Calu3 (cell line): ENCODE data around the gene ALDH7A1. TPM values are rescaled to one million over a fixed set of nuclear protein-coding genes. Genes with fewer than 3 reads are reported as not detected.
"Not testable (repeated sequence)": the region's sequence is repeated elsewhere in the genome, so short reads cannot be mapped to it uniquely, and the experiment has no call there.

Experiments
- BruUV-seq: library from RNA; stranded (reverse); fragments of 400-500 nt; replicated peaks from 2 replicates; lab custom pipeline; 2021; lab: Mats Ljungman, UMichigan
- CTCF ChIA-PET: fragments of 300-600 bp; sonication (Branson Sonifier 250); formaldehyde crosslinking; loops from one replicate; lab custom pipeline; 2022; ENCODE audit warnings: antibody characterized with exemption; lab: Charles Lee
- DNase-seq: peaks from one replicate; pipeline ENCODE4 v3.0.0; 2022
- H3K27ac Mint-ChIP-seq: one replicate; pipeline ENCODE4 v1.8.0; 2022; ENCODE audit warnings: mixed read lengths; ENCODE audit not compliant: unreplicated experiment
- H3K27me3 Mint-ChIP-seq: one replicate; pipeline ENCODE4 v1.8.0; 2022; ENCODE audit warnings: mixed read lengths; ENCODE audit not compliant: unreplicated experiment
- H3K36me3 Mint-ChIP-seq: one replicate; pipeline ENCODE4 v1.8.0; 2022; ENCODE audit warnings: mild to moderate bottlenecking, moderate library complexity, mixed read lengths; ENCODE audit not compliant: insufficient read depth, unreplicated experiment
- H3K4me1 Mint-ChIP-seq: one replicate; pipeline ENCODE4 v1.8.0; 2022; ENCODE audit warnings: mild to moderate bottlenecking, low read depth, mixed read lengths; ENCODE audit not compliant: unreplicated experiment
- H3K4me3 Mint-ChIP-seq: one replicate; pipeline ENCODE4 v1.8.0; 2022; ENCODE audit warnings: mild to moderate bottlenecking, low read depth, moderate library complexity, mixed read lengths; ENCODE audit not compliant: unreplicated experiment
- H3K9me3 Mint-ChIP-seq: one replicate; pipeline ENCODE4 v1.8.0; 2022; ENCODE audit warnings: low read depth, mixed read lengths; ENCODE audit not compliant: unreplicated experiment
- CTCF ChIP-seq: fragments of 200-600 bp; IDR thresholded peaks from one replicate; pipeline ENCODE4 v1.8.0; 2022; ENCODE audit warnings: antibody characterized with exemption; ENCODE audit not compliant: unreplicated experiment
- intact Hi-C: fragments of 100-400 bp; cut with micrococcal nuclease; formaldehyde crosslinking; loops from one replicate; pipeline ENCODE4 v1.10.0; 2022; ENCODE audit not compliant: unreplicated experiment
- total RNA-seq: library from RNA; stranded (reverse); gene quantifications from 2 replicates; pipeline ENCODE4 v1.2.3, GENCODE V29; 2022

ALDH7A1 gene
- total RNA-seq, 1 experiment from 2014 or later: 108 TPM

GRCh38 chr5:126568206-126568755, 26.7 kb downstream of the ALDH7A1 start:
- Mint-ChIP-seq H3K27ac (no peak overlapping the region), H3K4me1 (no peaks in the 10 kb centered on the region), H3K4me3 (no peak overlapping the region), H3K9me3 (no peaks in the 10 kb centered on the region), H3K27me3 (no peaks in the 10 kb centered on the region), H3K36me3 (peaks cover 26% of the 10 kb centered on the region)
- intact Hi-C loops: no loop called here
- no peak for DNase-seq
- CTCF ChIA-PET: no interaction called here
- BruUV-seq: no TSS peak
- no peak for TF ChIP-seq CTCF

DNA sequence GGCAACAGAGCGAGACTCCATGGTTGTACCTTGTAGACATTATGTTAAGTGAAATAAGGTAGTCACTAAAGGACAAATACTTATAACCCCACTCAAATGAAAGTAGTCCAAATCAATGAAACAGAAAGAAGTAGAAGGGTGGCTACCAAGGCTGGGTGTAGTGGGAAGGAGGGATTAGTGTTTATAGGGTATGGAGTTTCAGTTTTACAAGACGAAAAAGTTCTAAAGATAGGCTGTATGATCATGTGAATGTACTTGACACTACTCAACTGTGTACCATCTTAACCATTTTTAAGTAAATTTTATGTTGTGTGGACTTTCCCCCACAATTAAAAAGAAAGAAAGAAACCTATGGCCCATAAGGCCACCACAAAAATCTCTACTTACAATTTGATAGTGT, 32.2 kb downstream of the ALDH7A1 start:
- Mint-ChIP-seq H3K27me3 (no peaks in the 10 kb centered on the region), H3K27ac (no peak overlapping the region)

GRCh38 chr5:126561908-126562307, 33.1 kb downstream of the ALDH7A1 start:
- BruUV-seq: no TSS peak
- TF ChIP-seq CTCF: no peak
- no peak for DNase-seq
- CTCF ChIA-PET: no interaction called here
- intact Hi-C loops: no loop called here
- Mint-ChIP-seq H3K27ac (no peak overlapping the region), H3K36me3 (peaks cover 20% of the 10 kb centered on the region), H3K4me1 (no peaks in the 10 kb centered on the region), H3K4me3 (no peak overlapping the region), H3K27me3 (no peaks in the 10 kb centered on the region), H3K9me3 (no peaks in the 10 kb centered on the region)

More for the DNA sequence above, 32.2 kb downstream of the ALDH7A1 start:
- CTCF ChIA-PET: no interaction called here
- intact Hi-C loops: no loop called here
- Mint-ChIP-seq H3K9me3 (no peaks in the 10 kb centered on the region), H3K4me1 (no peaks in the 10 kb centered on the region), H3K4me3 (no peak overlapping the region), H3K36me3 (peaks cover 25% of the 10 kb centered on the region)
- TF ChIP-seq CTCF: no peak
- no TSS peak for BruUV-seq
- no peak for DNase-seq

- not testable (repeated sequence) for H3K9me3 Mint-ChIP-seq, H3K27ac Mint-ChIP-seq, BruUV-seq
These were observed 39.9 kb downstream of the ALDH7A1 start for GRCh38 chr5:126555101-126555500.

GRCh38 chr5:126552614-126553013, 42.4 kb downstream of the ALDH7A1 start:
- no peak for TF ChIP-seq CTCF
- no peak for DNase-seq
- Mint-ChIP-seq H3K4me3 (no peak overlapping the region), H3K27ac (no peak overlapping the region), H3K9me3 (no peaks in the 10 kb centered on the region), H3K4me1 (no peaks in the 10 kb centered on the region), H3K27me3 (no peaks in the 10 kb centered on the region), H3K36me3 (peaks cover 42% of the 10 kb centered on the region)
- intact Hi-C loops: no loop called here
- CTCF ChIA-PET: no interaction called here
- no TSS peak for BruUV-seq

More at GRCh38 chr5:126555101-126555500, 39.9 kb downstream of the ALDH7A1 start:
- H3K27me3 Mint-ChIP-seq, H3K4me3 Mint-ChIP-seq, intact Hi-C loops, H3K4me1 Mint-ChIP-seq, CTCF ChIA-PET, DNase-seq: not testable (repeated sequence)
- peaks cover 45% of the 10 kb centered on the region for H3K36me3 Mint-ChIP-seq
